Astrocyte (in vitro differentiated cells and primary cell): ENCODE results near the gene CPSF6.

ENCODE experiments used
- EZH2 ChIP-seq: IDR thresholded peaks from 2 replicates; pipeline ENCODE4 v1.6.1; 2012; ENCODE audit warnings: mild to moderate bottlenecking, low read length, inconsistent platforms; ENCODE audit not compliant: insufficient read depth
- TF ChIP-seq, protein P1 (sequence below): IDR thresholded peaks from 2 replicates; pipeline ENCODE4 v1.5.1; 2011; ENCODE audit warnings: low read depth, mild to moderate bottlenecking, inconsistent platforms, low read length, moderate library complexity; ENCODE audit not compliant: insufficient read depth

- TF ChIP-seq, protein P1, sequence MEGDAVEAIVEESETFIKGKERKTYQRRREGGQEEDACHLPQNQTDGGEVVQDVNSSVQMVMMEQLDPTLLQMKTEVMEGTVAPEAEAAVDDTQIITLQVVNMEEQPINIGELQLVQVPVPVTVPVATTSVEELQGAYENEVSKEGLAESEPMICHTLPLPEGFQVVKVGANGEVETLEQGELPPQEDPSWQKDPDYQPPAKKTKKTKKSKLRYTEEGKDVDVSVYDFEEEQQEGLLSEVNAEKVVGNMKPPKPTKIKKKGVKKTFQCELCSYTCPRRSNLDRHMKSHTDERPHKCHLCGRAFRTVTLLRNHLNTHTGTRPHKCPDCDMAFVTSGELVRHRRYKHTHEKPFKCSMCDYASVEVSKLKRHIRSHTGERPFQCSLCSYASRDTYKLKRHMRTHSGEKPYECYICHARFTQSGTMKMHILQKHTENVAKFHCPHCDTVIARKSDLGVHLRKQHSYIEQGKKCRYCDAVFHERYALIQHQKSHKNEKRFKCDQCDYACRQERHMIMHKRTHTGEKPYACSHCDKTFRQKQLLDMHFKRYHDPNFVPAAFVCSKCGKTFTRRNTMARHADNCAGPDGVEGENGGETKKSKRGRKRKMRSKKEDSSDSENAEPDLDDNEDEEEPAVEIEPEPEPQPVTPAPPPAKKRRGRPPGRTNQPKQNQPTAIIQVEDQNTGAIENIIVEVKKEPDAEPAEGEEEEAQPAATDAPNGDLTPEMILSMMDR, result no peak
- no peak for TF ChIP-seq EZH2
These were observed 78.9 kb downstream of the CPSF6 start for GRCh38 chr12:69318225-69318624.
